AG04450 (cell line): ENCODE measurements around the gene OR10H1. TPM values are rescaled to one million over a fixed set of nuclear protein-coding genes. Genes with fewer than 3 reads are reported as not detected.
"Not testable (repeated sequence)": the region's sequence is repeated elsewhere in the genome, so short reads cannot be mapped to it uniquely, and the experiment has no call there.

Source experiments
- CTCF ChIA-PET: fragments of 300-600, 350-600 bp; formaldehyde crosslinking; extraction: SDS; loops from one replicate; lab custom pipeline; 2022; ENCODE audit warnings: antibody characterized with exemption, inconsistent platforms; lab: Charles Lee
- POLR2A ChIA-PET: fragments of 350-600 bp; formaldehyde crosslinking; extraction: SDS; loops from one replicate; lab custom pipeline; 2021; ENCODE audit warnings: antibody characterized with exemption, inconsistent platforms; lab: Yijun Ruan, JAX
- DNase-seq: peaks from one replicate; pipeline ENCODE4 v3.0.0-alpha.2; 2011; ENCODE audit warnings: low read depth, low spot score
- H3K27ac ChIP-seq: one replicate; pipeline ENCODE4 v1.5.1; 2012; ENCODE audit warnings: low read depth, low read length, control low read depth
- H3K27me3 ChIP-seq: one replicate; pipeline ENCODE4 v1.6.0; 2012; ENCODE audit warnings: low read length; ENCODE audit not compliant: control insufficient read depth, insufficient read depth
- H3K4me3 ChIP-seq: 2 replicates; pipeline ENCODE4 v1.5.1; 2011; ENCODE audit warnings: mild to moderate bottlenecking, low read depth, low read length, control low read depth
- H3K9me3 ChIP-seq: 2 replicates; pipeline ENCODE4 v1.5.1; 2012; ENCODE audit warnings: low read length; ENCODE audit not compliant: control insufficient read depth, insufficient read depth
- CTCF ChIP-seq: IDR thresholded peaks from 2 replicates; pipeline ENCODE4 v1.5.1; 2011; ENCODE audit warnings: low read depth, low read length, control low read depth, inconsistent platforms
- polyA plus RNA-seq: library from polyadenylated mRNA; depleted of rRNA; stranded (reverse); fragments of >200 nt; gene quantifications from 2 replicates; pipeline ENCODE4 v1.2.3, GENCODE V29; 2011

OR10H1 gene
- polyA plus RNA-seq, 1 experiment = not detected

- POLR2A ChIA-PET = no interaction called here
- peaks cover 4% of the 10 kb centered on the region; the same call in 1 of the 2 replicates for H3K9me3 ChIP-seq
- no peak overlapping the region for H3K27ac ChIP-seq
- no peak for TF ChIP-seq CTCF
- H3K27me3 ChIP-seq = no peaks in the 10 kb centered on the region
- CTCF ChIA-PET = no interaction called here
- no peak overlapping the region for H3K4me3 ChIP-seq
- DNase-seq = no peak
Measured at GRCh38 chr19:15813916-15814315, 1.5 kb downstream of the OR10H1 start.

GRCh38 chr19:15812060-15812722 lies 3.3 kb downstream of the OR10H1 start:
- ChIA-PET POLR2A (no interaction called here), CTCF (no interaction called here)
- DNase-seq = no peak
- Histone ChIP-seq H3K4me3 (no peak overlapping the region), H3K9me3 (peaks cover 10% of the 10 kb centered on the region; the same call in 1 of the 2 replicates), H3K27me3 (no peaks in the 10 kb centered on the region), H3K27ac (no peak overlapping the region)
- TF ChIP-seq CTCF = no peak

DNA sequence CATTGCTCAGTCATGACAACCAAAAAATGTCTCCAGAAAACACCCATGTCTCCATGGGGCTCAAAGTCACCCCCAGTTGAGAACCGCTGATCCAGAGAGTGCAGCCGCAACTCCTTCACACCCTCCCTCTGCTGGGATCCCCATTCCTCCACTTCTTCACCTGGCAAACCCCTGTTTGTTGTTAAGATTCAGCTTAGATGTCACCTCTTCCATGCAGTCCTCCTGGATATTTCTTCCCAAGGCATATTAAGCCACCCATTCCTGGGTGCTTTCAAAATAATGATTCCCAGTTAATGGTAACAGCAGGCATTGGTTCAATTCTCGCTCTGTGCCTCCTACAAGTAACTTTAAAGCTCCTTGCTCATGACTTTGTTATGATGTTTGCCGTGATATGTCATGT lies 4.0 kb downstream of the OR10H1 start:
- POLR2A ChIA-PET = no interaction called here
- H3K9me3 ChIP-seq = peaks cover 10% of the 10 kb centered on the region; the same call in 1 of the 2 replicates
- H3K4me3 ChIP-seq = no peak overlapping the region
- CTCF ChIA-PET = interaction anchor here (0.5 kb wide), 1 partner anchor 14 kb away, joined by 3 read pairs; no protein-coding TSS in a partner anchor
- no peaks in the 10 kb centered on the region for H3K27me3 ChIP-seq
- TF ChIP-seq CTCF = no peak
- no peak overlapping the region for H3K27ac ChIP-seq
- no peak for DNase-seq

GRCh38 chr19:15810335-15810734 lies 5.1 kb downstream of the OR10H1 start:
- CTCF ChIA-PET = no interaction called here
- DNase-seq = no peak
- Histone ChIP-seq H3K9me3 (peaks cover 7% of the 10 kb centered on the region; the same call in 1 of the 2 replicates), H3K27me3 (no peaks in the 10 kb centered on the region), H3K27ac (no peak overlapping the region), H3K4me3 (no peak overlapping the region)
- POLR2A ChIA-PET = no interaction called here
- TF ChIP-seq CTCF = no peak

- H3K27ac ChIP-seq, DNase-seq, CTCF ChIA-PET, H3K4me3 ChIP-seq, POLR2A ChIA-PET, H3K27me3 ChIP-seq: not testable (repeated sequence)
- peaks cover 13% of the 10 kb centered on the region for H3K9me3 ChIP-seq
Measured at GRCh38 chr19:15794279-15794678, 21.2 kb downstream of the OR10H1 start.
